ENCODE results near the gene RAG1.

The RAG1 gene

GRCh38 chr11:36628141-36628540 is 60.3 kb downstream of the RAG1 start:
- DNase-seq (ENCODE audit: low read depth in 2 of 2), result no peak

- no peak for DNase-seq (ENCODE audit: low read depth in 2 of 2)
Measured at GRCh38 chr11:36628765-36629244, 61.0 kb downstream of the RAG1 start.

Data from stimulated activated CD8-positive, alpha-beta memory T cell treated with anti-CD3 and anti-CD28 coated beads, Interleukin-15, amount 100 ng/mL, for 4 hours (primary cell).